Stimulated activated CD4-positive, alpha-beta T cell treated with anti-CD3 and anti-CD28 coated beads, TNF-alpha, amount 100 ng/mL, for 4 hours (primary cell): ENCODE data around the gene WDR76.

Experiments
- DNase-seq, 3 experiments: peaks; one replicate each; pipeline ENCODE4 v3.0.0-alpha.2; 2020; ENCODE audit warnings: low read depth in 3 of 3

Gene WDR76

DNA sequence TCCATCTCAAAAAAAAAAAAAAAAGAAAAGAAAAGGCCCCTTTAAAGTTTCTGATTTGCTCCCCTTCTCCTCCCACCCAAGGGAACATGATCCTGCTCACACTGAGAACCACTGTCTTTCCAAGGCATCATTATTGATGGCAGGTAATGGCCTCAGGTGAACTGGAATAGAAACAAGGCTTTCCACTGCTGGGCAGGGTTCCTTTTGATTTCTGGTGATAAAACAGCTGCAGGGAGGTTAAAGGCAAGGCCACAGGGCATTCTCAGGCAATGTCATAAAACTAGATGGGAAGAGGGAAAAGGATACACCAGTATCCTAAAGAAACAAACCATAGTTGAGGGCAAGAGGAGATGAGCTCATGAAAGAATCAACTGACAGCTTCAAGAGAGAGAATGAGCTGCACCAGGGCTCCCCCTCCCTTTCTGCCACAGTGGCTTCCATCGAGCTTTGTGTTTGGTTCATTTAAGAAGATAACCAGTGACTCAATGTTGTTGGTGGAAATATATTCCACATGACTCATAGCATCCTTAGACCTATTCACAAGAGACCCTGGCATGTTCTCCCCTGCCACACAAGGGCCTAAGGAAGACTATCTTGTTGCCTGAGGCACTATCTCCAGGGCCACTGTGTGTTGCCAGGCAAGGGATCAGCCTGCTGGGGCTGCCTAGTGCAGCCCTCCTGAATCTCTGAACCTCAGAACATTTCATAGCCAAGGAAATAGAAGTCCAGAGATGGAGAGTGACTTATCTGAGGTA lies 86.4 kb downstream of the WDR76 start:
- DNase-seq, result no peak

DNA sequence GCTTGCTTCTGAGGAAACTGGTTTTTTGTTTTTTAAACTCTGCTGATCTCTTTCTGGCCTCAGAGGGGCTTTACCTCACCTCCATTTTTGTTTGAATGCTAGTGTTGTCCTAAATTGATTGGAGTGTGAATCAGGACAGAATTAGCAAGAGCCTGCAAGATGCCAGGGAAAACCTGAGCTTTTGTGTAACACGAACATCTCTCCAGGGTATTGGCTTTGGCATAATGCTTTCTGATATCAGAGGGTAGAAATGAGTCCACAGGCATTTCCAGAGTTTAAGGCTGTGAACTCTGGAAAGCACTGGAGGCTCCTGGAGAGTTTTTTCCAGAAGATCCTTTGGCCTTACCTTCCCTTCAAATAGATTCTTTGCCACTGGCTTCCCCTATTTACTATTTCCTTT lies 87.1 kb downstream of the WDR76 start:
- DNase-seq, result no peak

DNA sequence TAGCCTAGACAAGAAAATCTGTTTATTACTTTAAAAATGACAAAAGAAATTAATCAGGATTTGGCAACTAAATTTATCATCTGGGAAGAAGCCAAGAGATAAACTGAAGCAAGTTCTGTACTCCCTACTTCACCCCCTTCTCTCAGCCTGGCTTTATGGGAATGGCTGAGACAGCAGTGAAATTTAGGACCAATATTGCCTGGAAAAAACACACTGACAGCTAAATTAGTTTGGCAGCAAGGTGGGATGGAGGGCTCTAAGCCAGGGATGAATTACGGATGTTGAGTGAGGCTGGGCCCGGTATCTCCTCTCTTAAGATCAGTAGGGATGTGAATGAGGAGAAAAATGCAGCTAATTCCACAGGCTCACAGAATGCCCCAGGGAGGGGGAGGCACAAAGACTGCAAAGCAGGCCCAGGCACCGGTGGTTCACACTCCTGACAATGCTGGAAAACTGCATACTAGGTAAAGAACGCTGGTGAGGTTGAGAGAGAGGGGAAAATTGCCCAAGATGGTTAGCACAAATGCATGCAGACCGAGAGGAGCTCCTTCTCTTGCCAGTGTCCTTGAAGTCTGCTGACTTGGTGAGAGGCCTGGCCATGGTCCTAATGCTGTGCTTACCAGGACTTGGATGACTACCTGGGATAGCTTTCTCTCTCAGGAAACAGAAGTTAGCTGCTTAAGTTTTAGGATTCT lies 89.0 kb downstream of the WDR76 start:
- no peak for DNase-seq

DNA sequence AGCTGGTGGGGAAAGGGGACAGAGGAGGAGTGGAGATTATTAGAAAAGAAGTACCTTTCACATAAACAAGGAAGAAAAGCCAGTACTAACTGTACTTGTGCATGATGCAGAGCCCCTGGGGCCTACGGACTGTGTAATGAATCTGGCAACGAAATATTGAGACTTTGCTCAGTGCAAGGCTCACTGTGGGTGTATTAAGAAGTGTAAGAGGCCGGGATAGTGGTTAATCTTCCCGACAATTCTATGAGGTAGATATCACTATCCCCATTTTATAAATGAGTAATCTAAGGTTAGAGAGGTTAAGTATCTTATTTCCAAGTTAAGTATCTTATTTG lies 89.5 kb downstream of the WDR76 start:
- no peak for DNase-seq
